Neural progenitor cell (in vitro differentiated cells): ENCODE results near the gene PPP4R1. TPM values are rescaled to one million over a fixed set of nuclear protein-coding genes. Genes with fewer than 3 reads are reported as not detected.

Source experiments
- DNase-seq: peaks from one replicate; pipeline ENCODE4 v3.0.0-alpha.2; 2016; ENCODE audit warnings: low spot score
- H2AFZ ChIP-seq: fragments of 200-600 bp; sonication (generic); replicated peaks from 2 replicates; pipeline ENCODE4 v1.6.1; 2016; ENCODE audit warnings: antibody characterized with exemption
- H3F3A ChIP-seq: fragments of 200-600 bp; sonication (generic); 2 replicates; pipeline ENCODE4 v1.6.1; 2016; ENCODE audit warnings: antibody characterized with exemption, low read depth
- H3K27ac ChIP-seq: fragments of 200-600 bp; sonication (generic); 2 replicates; pipeline ENCODE4 v1.5.1; 2016; ENCODE audit warnings: mild to moderate bottlenecking
- H3K27me3 ChIP-seq: fragments of 200-600 bp; sonication (generic); 2 replicates; pipeline ENCODE4 v1.6.1; 2016; ENCODE audit warnings: mild to moderate bottlenecking, moderate library complexity
- H3K36me3 ChIP-seq: fragments of 200-600 bp; sonication (generic); 2 replicates; pipeline ENCODE4 v1.5.1; 2016
- H3K4me1 ChIP-seq: fragments of 200-600 bp; sonication (generic); 2 replicates; pipeline ENCODE4 v1.6.1; 2016; ENCODE audit warnings: mixed run types
- H3K4me2 ChIP-seq: fragments of 200-600 bp; sonication (generic); 2 replicates; pipeline ENCODE4 v1.6.1; 2016
- H3K4me3 ChIP-seq: fragments of 200-600 bp; sonication (generic); 2 replicates; pipeline ENCODE4 v1.5.1; 2016
- H3K79me2 ChIP-seq: fragments of 200-600 bp; sonication (generic); 2 replicates; pipeline ENCODE4 v1.6.1; 2016; ENCODE audit warnings: low read depth
- H3K9ac ChIP-seq: fragments of 200-600 bp; sonication (generic); 2 replicates; pipeline ENCODE4 v1.6.1; 2016
- H3K9me3 ChIP-seq: fragments of 200-600 bp; sonication (generic); 2 replicates; pipeline ENCODE4 v1.5.1; 2016; ENCODE audit warnings: low read depth
- H4K20me1 ChIP-seq: fragments of 200-600 bp; sonication (generic); 2 replicates; pipeline ENCODE4 v1.6.1; 2016; ENCODE audit warnings: low read depth
- H3K27ac Mint-ChIP-seq: 3 replicates; pipeline ENCODE4 v1.8.0; 2021; ENCODE audit warnings: mixed read lengths
- H3K27me3 Mint-ChIP-seq: 2 replicates; pipeline ENCODE4 v1.8.0; 2022; ENCODE audit warnings: low read depth, mild to moderate bottlenecking, inconsistent platforms, moderate library complexity, mixed read lengths; ENCODE audit not compliant: insufficient read depth
- H3K36me3 Mint-ChIP-seq: 3 replicates; pipeline ENCODE4 v1.8.0; 2021; ENCODE audit warnings: mixed read lengths
- H3K4me1 Mint-ChIP-seq: 3 replicates; pipeline ENCODE4 v1.8.0; 2021; ENCODE audit warnings: mixed read lengths
- H3K4me3 Mint-ChIP-seq: 3 replicates; pipeline ENCODE4 v1.8.0; 2021; ENCODE audit warnings: mild to moderate bottlenecking, moderate library complexity, mixed read lengths
- H3K9me3 Mint-ChIP-seq: 3 replicates; pipeline ENCODE4 v1.8.0; 2020; ENCODE audit warnings: mixed read lengths
- CTCF ChIP-seq: fragments of 200-600 bp; sonication (generic); IDR thresholded peaks from 2 replicates; pipeline ENCODE4 v1.5.1; 2017; ENCODE audit warnings: antibody characterized with exemption, mild to moderate bottlenecking
- EZH2 ChIP-seq: fragments of 200-600 bp; sonication (generic); IDR thresholded peaks from 2 replicates; pipeline ENCODE4 v1.6.1; 2017; ENCODE audit warnings: antibody characterized with exemption, mild to moderate bottlenecking, moderate library complexity
- EZH2phosphoT487 ChIP-seq: fragments of 200-600 bp; sonication (generic); IDR thresholded peaks from 2 replicates; pipeline ENCODE4 v1.6.1; 2017; ENCODE audit warnings: antibody characterized with exemption
- total RNA-seq: library from RNA; depleted of rRNA; stranded (reverse); fragments of >200 nt; gene quantifications from 2 replicates; pipeline ENCODE4 v1.2.3, GENCODE V29; 2015; ENCODE audit warnings: low replicate concordance

PPP4R1 gene
- total RNA-seq, 1 donor from 2014 or later = 102 TPM

GRCh38 chr18:9628984-9629383 is 14.6 kb upstream of the PPP4R1 start:
- no peaks in the 10 kb centered on the region for H3K9me3 Mint-ChIP-seq
- H3K9me3 ChIP-seq = no peaks in the 10 kb centered on the region
- H3K79me2 ChIP-seq = no peaks in the 10 kb centered on the region
- no peak overlapping the region for H3K27ac ChIP-seq
- H3K4me2 ChIP-seq = no peak overlapping the region
- no peaks in the 10 kb centered on the region for H3K27me3 ChIP-seq
- H3K4me3 Mint-ChIP-seq = no peak overlapping the region
- H3F3A ChIP-seq = peaks cover 7% of the 10 kb centered on the region
- H2AFZ ChIP-seq = no peak overlapping the region
- H3K4me1 Mint-ChIP-seq = peaks cover 17% of the 10 kb centered on the region
- H3K36me3 Mint-ChIP-seq = no peaks in the 10 kb centered on the region
- no peaks in the 10 kb centered on the region for H4K20me1 ChIP-seq
- no peak overlapping the region for H3K27ac Mint-ChIP-seq
- no peaks in the 10 kb centered on the region for H3K36me3 ChIP-seq
- H3K9ac ChIP-seq = no peak overlapping the region
- H3K4me1 ChIP-seq = no peaks in the 10 kb centered on the region
- H3K27me3 Mint-ChIP-seq = no peaks in the 10 kb centered on the region
- no peak for TF ChIP-seq EZH2phosphoT487
- no peak for TF ChIP-seq EZH2
- no peak for DNase-seq
- H3K4me3 ChIP-seq = no peak overlapping the region

- no peak for TF ChIP-seq EZH2phosphoT487
- no peak for TF ChIP-seq CTCF
- no peak for TF ChIP-seq EZH2
- Mint-ChIP-seq H3K9me3 (no peaks in the 10 kb centered on the region), H3K4me3 (no peak overlapping the region), H3K27ac (no peak overlapping the region), H3K4me1 (peaks cover 17% of the 10 kb centered on the region), H3K27me3 (no peaks in the 10 kb centered on the region), H3K36me3 (no peaks in the 10 kb centered on the region)
- Histone ChIP-seq H2AFZ (peak overlapping the region; percentile 83), H3K9me3 (no peaks in the 10 kb centered on the region), H3K9ac (no peak overlapping the region), H3K79me2 (no peaks in the 10 kb centered on the region), H3K4me2 (no peak overlapping the region), H4K20me1 (no peaks in the 10 kb centered on the region), H3K4me3 (no peak overlapping the region), H3K4me1 (no peaks in the 10 kb centered on the region), H3K27me3 (no peaks in the 10 kb centered on the region), H3K27ac (no peak overlapping the region), H3K36me3 (no peaks in the 10 kb centered on the region), H3F3A (peaks cover 7% of the 10 kb centered on the region)
- DNase-seq = no peak
Observed at GRCh38 chr18:9627642-9628041, 13.3 kb upstream of the PPP4R1 start.

DNA sequence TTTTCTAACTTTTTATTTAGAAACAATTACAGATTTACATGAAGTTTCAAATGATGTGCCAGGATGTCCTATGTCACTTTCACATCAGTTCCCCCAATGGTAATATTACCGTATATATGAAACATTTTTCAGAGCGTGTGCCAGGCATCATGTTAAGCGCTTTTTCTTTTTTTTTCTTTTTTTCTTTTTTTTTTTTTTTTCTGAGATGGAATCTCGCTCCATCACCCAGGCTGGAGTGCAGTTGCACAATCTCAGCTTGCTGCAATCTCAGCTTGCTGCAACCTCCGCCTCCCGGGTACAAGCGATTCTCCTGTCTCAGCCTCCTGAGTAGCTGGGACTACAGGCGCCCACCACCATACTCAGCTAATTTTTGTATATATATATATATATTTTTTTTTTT is 5.6 kb upstream of the PPP4R1 start:
- H3F3A ChIP-seq = peaks cover 13% of the 10 kb centered on the region
- H3K9me3 ChIP-seq = no peaks in the 10 kb centered on the region
- Mint-ChIP-seq H3K27ac (no peak overlapping the region), H3K4me1 (peaks cover 15% of the 10 kb centered on the region), H3K36me3 (peaks cover 4% of the 10 kb centered on the region), H3K27me3 (peaks cover 4% of the 10 kb centered on the region), H3K9me3 (no peaks in the 10 kb centered on the region), H3K4me3 (no peak overlapping the region)
- H3K36me3 ChIP-seq = no peaks in the 10 kb centered on the region
- H3K27ac ChIP-seq = no peak overlapping the region
- H3K4me3 ChIP-seq = no peak overlapping the region
- no peak overlapping the region for H2AFZ ChIP-seq
- no peaks in the 10 kb centered on the region for H4K20me1 ChIP-seq
- no peaks in the 10 kb centered on the region for H3K27me3 ChIP-seq
- TF ChIP-seq CTCF = no peak
- TF ChIP-seq EZH2 = no peak
- TF ChIP-seq EZH2phosphoT487 = no peak
- H3K9ac ChIP-seq = no peak overlapping the region
- DNase-seq = no peak
- no peak overlapping the region for H3K4me2 ChIP-seq
- H3K4me1 ChIP-seq = peaks cover 20% of the 10 kb centered on the region
- peaks cover 4% of the 10 kb centered on the region for H3K79me2 ChIP-seq

GRCh38 chr18:9619545-9619944 is 5.2 kb upstream of the PPP4R1 start:
- H3K27me3 ChIP-seq = no peaks in the 10 kb centered on the region
- TF ChIP-seq EZH2phosphoT487 (no peak), EZH2 (no peak)
- no peak overlapping the region for H3K27ac ChIP-seq
- no peaks in the 10 kb centered on the region for H3K9me3 ChIP-seq
- H3K27me3 Mint-ChIP-seq = peaks cover 4% of the 10 kb centered on the region
- H3K4me3 Mint-ChIP-seq = no peak overlapping the region
- no peak overlapping the region for H2AFZ ChIP-seq
- H3K27ac Mint-ChIP-seq = no peak overlapping the region
- H3K36me3 Mint-ChIP-seq = peaks cover 4% of the 10 kb centered on the region
- no peak overlapping the region for H3K9ac ChIP-seq
- no peaks in the 10 kb centered on the region for H3K36me3 ChIP-seq
- no peaks in the 10 kb centered on the region for H4K20me1 ChIP-seq
- H3K4me3 ChIP-seq = no peak overlapping the region
- H3K4me1 Mint-ChIP-seq = peaks cover 15% of the 10 kb centered on the region
- peaks cover 20% of the 10 kb centered on the region for H3K4me1 ChIP-seq
- no peaks in the 10 kb centered on the region for H3K9me3 Mint-ChIP-seq
- peaks cover 16% of the 10 kb centered on the region for H3F3A ChIP-seq
- peaks cover 4% of the 10 kb centered on the region for H3K79me2 ChIP-seq
- peak overlapping the region; percentile 33 for H3K4me2 ChIP-seq
- no peak for DNase-seq
